SU-DHL-6 (cell line): ENCODE data around the gene ACKR3.

Experiments
- H2AFZ ChIP-seq: fragments of 200-600 bp; sonication (generic); 2 replicates; pipeline ENCODE4 v1.6.1; 2014; ENCODE audit warnings: low read depth, mild to moderate bottlenecking, moderate library complexity, mixed read lengths, antibody characterized with exemption, low read length; ENCODE audit not compliant: severe bottlenecking
- H3F3A ChIP-seq: fragments of 200-600 bp; shearing (Covaris generic); 2 replicates; pipeline ENCODE4 v1.6.0; 2016; ENCODE audit warnings: antibody characterized with exemption, mild to moderate bottlenecking; ENCODE audit not compliant: insufficient read depth
- H3K27ac ChIP-seq: fragments of 200-600 bp; sonication (generic); 2 replicates; pipeline ENCODE4 v1.5.1; 2016; ENCODE audit warnings: low read depth, mild to moderate bottlenecking, low read length, moderate library complexity, mixed read lengths
- H3K27me3 ChIP-seq: fragments of 200-600 bp; sonication (generic), shearing (Covaris generic); 2 replicates; pipeline ENCODE4 v1.6.0; 2014; ENCODE audit warnings: mild to moderate bottlenecking, low read length
- H3K36me3 ChIP-seq: fragments of 200-600 bp; sonication (generic); 2 replicates; pipeline ENCODE4 v1.6.1; 2014; ENCODE audit warnings: mild to moderate bottlenecking, low read length, mixed read lengths
- H3K4me2 ChIP-seq: fragments of 300-600, 200-600 bp; shearing (Covaris generic), sonication (generic); 2 replicates; pipeline ENCODE4 v1.6.0; 2014; ENCODE audit warnings: low read length, low read depth, mild to moderate bottlenecking; ENCODE audit not compliant: poor library complexity, severe bottlenecking
- H3K4me3 ChIP-seq: fragments of 200-600 bp; sonication (generic); 2 replicates; pipeline ENCODE4 v1.5.1; 2014; ENCODE audit warnings: antibody characterized with exemption, low read length, mild to moderate bottlenecking, mixed read lengths; ENCODE audit not compliant: insufficient read depth, poor library complexity, severe bottlenecking
- H3K79me2 ChIP-seq: fragments of 200-600 bp; sonication (generic); 2 replicates; pipeline ENCODE4 v1.6.1; 2014; ENCODE audit warnings: mild to moderate bottlenecking, low read length, moderate library complexity; ENCODE audit not compliant: insufficient read depth
- H3K9ac ChIP-seq: fragments of 200-600 bp; sonication (generic); 2 replicates; pipeline ENCODE4 v1.7.0; 2014; ENCODE audit warnings: mild to moderate bottlenecking, low read length
- H3K9me2 ChIP-seq: fragments of 200-600 bp; sonication (generic); replicated peaks from 2 replicates; pipeline ENCODE4 v1.6.1; 2014; ENCODE audit warnings: low read length; ENCODE audit not compliant: insufficient read depth
- H3K9me3 ChIP-seq: fragments of 200-600 bp; sonication (generic); 2 replicates; pipeline ENCODE4 v1.6.1; 2014; ENCODE audit warnings: low read length, mixed read lengths; ENCODE audit not compliant: insufficient read depth
- H4K20me1 ChIP-seq: fragments of 200-600 bp; sonication (generic); 2 replicates; pipeline ENCODE4 v1.6.1; 2014; ENCODE audit warnings: low read depth, mild to moderate bottlenecking, antibody characterized with exemption, low read length, moderate library complexity, mixed read lengths
- EZH2phosphoT487 ChIP-seq: fragments of 200-600 bp; sonication (generic), shearing (Covaris generic); conservative IDR thresholded peaks from 2 replicates; pipeline ENCODE4 v1.6.1; 2018; ENCODE audit warnings: mild to moderate bottlenecking, antibody characterized with exemption, low read length, moderate library complexity, mixed read lengths
- TF ChIP-seq, protein P1 (sequence below): fragments of 200-600 bp; sonication (generic); IDR thresholded peaks from one replicate; pipeline ENCODE4 v1.5.1; 2017; ENCODE audit warnings: antibody characterized with exemption, mild to moderate bottlenecking, low read length, moderate library complexity; ENCODE audit not compliant: insufficient read depth, poor library complexity, severe bottlenecking

Gene ACKR3

DNA sequence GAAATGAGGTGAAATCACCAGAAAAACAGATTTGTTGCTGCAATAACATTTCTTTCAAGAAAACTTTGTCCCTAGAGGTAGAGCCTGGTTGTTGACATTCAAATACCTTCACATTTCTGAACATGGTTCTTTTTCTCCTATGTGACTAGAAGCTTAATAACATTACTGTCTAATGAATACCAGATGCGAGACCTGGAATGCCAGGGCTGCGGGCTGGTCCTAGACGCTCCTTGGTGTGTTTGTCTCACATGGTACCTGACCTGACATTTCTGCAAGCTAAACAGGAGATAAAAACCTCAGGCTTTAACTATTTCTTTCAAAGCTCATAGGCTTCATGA, 38.5 kb downstream of the ACKR3 start:
- Histone ChIP-seq H3F3A (no peaks in the 10 kb centered on the region), H3K4me3 (no peak overlapping the region), H3K9me3 (no peaks in the 10 kb centered on the region), H3K9me2 (no peaks in the 10 kb centered on the region), H3K36me3 (no peaks in the 10 kb centered on the region), H2AFZ (no peak overlapping the region), H4K20me1 (no peaks in the 10 kb centered on the region), H3K9ac (no peak overlapping the region), H3K27me3 (no peaks in the 10 kb centered on the region), H3K27ac (no peak overlapping the region), H3K4me2 (no peak overlapping the region), H3K79me2 (no peaks in the 10 kb centered on the region)
- TF ChIP-seq EZH2phosphoT487: no peak
- TF ChIP-seq, protein P1, sequence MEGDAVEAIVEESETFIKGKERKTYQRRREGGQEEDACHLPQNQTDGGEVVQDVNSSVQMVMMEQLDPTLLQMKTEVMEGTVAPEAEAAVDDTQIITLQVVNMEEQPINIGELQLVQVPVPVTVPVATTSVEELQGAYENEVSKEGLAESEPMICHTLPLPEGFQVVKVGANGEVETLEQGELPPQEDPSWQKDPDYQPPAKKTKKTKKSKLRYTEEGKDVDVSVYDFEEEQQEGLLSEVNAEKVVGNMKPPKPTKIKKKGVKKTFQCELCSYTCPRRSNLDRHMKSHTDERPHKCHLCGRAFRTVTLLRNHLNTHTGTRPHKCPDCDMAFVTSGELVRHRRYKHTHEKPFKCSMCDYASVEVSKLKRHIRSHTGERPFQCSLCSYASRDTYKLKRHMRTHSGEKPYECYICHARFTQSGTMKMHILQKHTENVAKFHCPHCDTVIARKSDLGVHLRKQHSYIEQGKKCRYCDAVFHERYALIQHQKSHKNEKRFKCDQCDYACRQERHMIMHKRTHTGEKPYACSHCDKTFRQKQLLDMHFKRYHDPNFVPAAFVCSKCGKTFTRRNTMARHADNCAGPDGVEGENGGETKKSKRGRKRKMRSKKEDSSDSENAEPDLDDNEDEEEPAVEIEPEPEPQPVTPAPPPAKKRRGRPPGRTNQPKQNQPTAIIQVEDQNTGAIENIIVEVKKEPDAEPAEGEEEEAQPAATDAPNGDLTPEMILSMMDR: no peak

GRCh38 chr2:236608710-236609109, 39.1 kb downstream of the ACKR3 start:
- Histone ChIP-seq H3K9ac (no peak overlapping the region), H4K20me1 (no peaks in the 10 kb centered on the region), H3K36me3 (no peaks in the 10 kb centered on the region), H3K9me2 (no peaks in the 10 kb centered on the region), H3K4me2 (no peak overlapping the region), H3K79me2 (no peaks in the 10 kb centered on the region), H3K4me3 (no peak overlapping the region), H3K9me3 (no peaks in the 10 kb centered on the region), H2AFZ (no peak overlapping the region), H3K27me3 (no peaks in the 10 kb centered on the region), H3K27ac (no peak overlapping the region), H3F3A (no peaks in the 10 kb centered on the region)
- no peak for TF ChIP-seq EZH2phosphoT487
- TF ChIP-seq, protein P1: no peak

GRCh38 chr2:236610991-236611821, 41.6 kb downstream of the ACKR3 start:
- TF ChIP-seq EZH2phosphoT487: no peak
- TF ChIP-seq, protein P1: no peak
- no peaks in the 10 kb centered on the region for H3K9me2 ChIP-seq
- no peaks in the 10 kb centered on the region for H4K20me1 ChIP-seq

More at GRCh38 chr2:236610991-236611821, 41.6 kb downstream of the ACKR3 start:
- Histone ChIP-seq H3K4me3 (no peak overlapping the region), H3K27ac (no peak overlapping the region), H3K79me2 (no peaks in the 10 kb centered on the region), H3F3A (no peaks in the 10 kb centered on the region), H3K27me3 (no peaks in the 10 kb centered on the region), H3K9me3 (no peaks in the 10 kb centered on the region), H2AFZ (no peak overlapping the region), H3K4me2 (no peak overlapping the region), H3K9ac (no peak overlapping the region), H3K36me3 (no peaks in the 10 kb centered on the region)
